Activated naive CD4-positive, alpha-beta T cell treated with anti-CD3 and anti-CD28 coated beads for 36 hours (primary cell): Measurements from ENCODE around the gene MCU. TPM values are rescaled to one million over a fixed set of nuclear protein-coding genes. Genes with fewer than 3 reads are reported as not detected.
A peak's percentile ranks its signal among the peaks of the same experiment; 100 is the strongest.

Source experiments
- CTCF ChIA-PET: fragments of 350-600 bp; sonication (Branson Sonifier 250); formaldehyde crosslinking; loops from one replicate; lab custom pipeline; 2021; ENCODE audit warnings: antibody characterized with exemption; lab: Charles Lee
- DNase-seq: peaks from one replicate; pipeline ENCODE4 v3.0.0-alpha.2; 2020
- H3K27ac Mint-ChIP-seq: one replicate; pipeline ENCODE4 v1.8.0; 2021; ENCODE audit warnings: mild to moderate bottlenecking, mixed read lengths
- H3K27me3 Mint-ChIP-seq: one replicate; pipeline ENCODE4 v1.8.0; 2021; ENCODE audit warnings: low read depth, mixed read lengths
- H3K36me3 Mint-ChIP-seq: one replicate; pipeline ENCODE4 v1.8.0; 2021; ENCODE audit warnings: low read depth, mixed read lengths
- H3K4me1 Mint-ChIP-seq: one replicate; pipeline ENCODE4 v1.8.0; 2021; ENCODE audit warnings: low read depth, mixed read lengths
- H3K4me3 Mint-ChIP-seq: one replicate; pipeline ENCODE4 v1.8.0; 2021; ENCODE audit warnings: mild to moderate bottlenecking, moderate library complexity, mixed read lengths
- H3K9me3 Mint-ChIP-seq: one replicate; pipeline ENCODE4 v1.8.0; 2021; ENCODE audit warnings: mixed read lengths
- intact Hi-C: fragments of 100-400 bp; cut with micrococcal nuclease; formaldehyde crosslinking; loops from one replicate; pipeline ENCODE4 v1.15.1; 2023
- total RNA-seq, 2 experiments: library from RNA; stranded (reverse); gene quantifications; one replicate each; pipeline ENCODE4 v1.2.3, GENCODE V29; 2021

Gene MCU
- total RNA-seq, 2 experiments from 2014 or later: 23.6 to 25.6 TPM

DNA sequence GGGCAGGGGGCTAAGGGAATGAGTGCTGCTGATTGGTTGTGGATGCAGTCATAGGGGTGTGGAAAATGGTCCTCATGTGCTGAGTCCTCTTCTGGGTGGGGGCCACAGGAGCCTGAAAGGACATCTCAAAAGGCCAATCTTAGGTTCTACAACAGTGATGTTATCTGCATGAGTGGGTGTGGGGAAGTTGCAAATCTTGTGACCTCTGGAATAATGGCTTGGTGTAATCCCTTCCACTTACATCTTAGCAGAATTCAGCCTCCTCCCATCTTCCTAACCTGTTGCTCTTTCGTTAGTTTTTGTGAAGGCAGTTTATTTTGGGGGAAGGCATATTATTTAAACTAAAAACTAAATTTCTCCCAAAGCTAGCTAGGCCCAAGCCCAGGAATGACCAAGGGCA, 159.6 kb downstream of the MCU start:
- DNase-seq: no peak
- Mint-ChIP-seq H3K9me3 (peaks cover 2% of the 10 kb centered on the region), H3K4me3 (no peak overlapping the region), H3K27me3 (no peaks in the 10 kb centered on the region), H3K4me1 (no peaks in the 10 kb centered on the region), H3K36me3 (peaks cover 4% of the 10 kb centered on the region), H3K27ac (no peak overlapping the region)
- CTCF ChIA-PET: interaction anchor here (1.3 kb wide), 1 partner anchor 16 kb away, joined by 3 read pairs; no protein-coding TSS in a partner anchor
- intact Hi-C loops: no loop called here

DNA sequence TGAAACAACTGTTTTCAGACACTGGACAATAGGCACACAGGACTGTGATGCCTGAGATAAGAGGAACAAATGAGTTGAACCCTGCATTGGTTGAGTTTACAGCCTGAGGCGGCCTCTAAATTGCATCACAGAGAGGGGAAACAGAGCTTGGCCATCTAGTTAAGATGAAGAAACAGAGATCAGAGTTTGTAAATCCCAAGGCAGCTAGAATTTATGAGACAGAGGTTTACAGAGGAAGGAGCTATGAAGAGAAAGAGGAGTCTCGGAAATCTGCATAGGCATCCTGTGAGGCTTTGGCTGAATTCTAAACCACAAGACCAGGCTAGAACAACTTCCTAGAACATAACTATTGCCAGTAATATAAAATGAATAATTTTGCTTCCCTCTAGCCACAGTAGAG, 160.6 kb downstream of the MCU start:
- Mint-ChIP-seq H3K27me3 (no peaks in the 10 kb centered on the region), H3K9me3 (peaks cover 2% of the 10 kb centered on the region), H3K36me3 (peaks cover 4% of the 10 kb centered on the region), H3K27ac (no peak overlapping the region), H3K4me3 (no peak overlapping the region), H3K4me1 (no peaks in the 10 kb centered on the region)
- CTCF ChIA-PET: no interaction called here
- no peak for DNase-seq
- intact Hi-C loops: no loop called here

GRCh38 chr10:72855129-72855528, 163.2 kb downstream of the MCU start:
- no peak overlapping the region for H3K27ac Mint-ChIP-seq
- no peaks in the 10 kb centered on the region for H3K27me3 Mint-ChIP-seq
- no peaks in the 10 kb centered on the region for H3K4me1 Mint-ChIP-seq
- peaks cover 2% of the 10 kb centered on the region for H3K9me3 Mint-ChIP-seq
- no peak for DNase-seq
- intact Hi-C loops: no loop called here
- H3K4me3 Mint-ChIP-seq: no peak overlapping the region
- CTCF ChIA-PET: interaction anchor here (0.6 kb wide), 2 partner anchors 139 to 398 kb away, joined by 3 to 4 read pairs; no protein-coding TSS in a partner anchor
- no peaks in the 10 kb centered on the region for H3K36me3 Mint-ChIP-seq

GRCh38 chr10:72855790-72856189, 163.8 kb downstream of the MCU start:
- CTCF ChIA-PET: interaction anchor here (0.6 kb wide), 2 partner anchors 139 to 399 kb away, joined by 3 to 4 read pairs; no protein-coding TSS in a partner anchor
- H3K9me3 Mint-ChIP-seq: peaks cover 2% of the 10 kb centered on the region
- H3K36me3 Mint-ChIP-seq: no peaks in the 10 kb centered on the region
- H3K4me1 Mint-ChIP-seq: no peaks in the 10 kb centered on the region
- H3K27me3 Mint-ChIP-seq: no peaks in the 10 kb centered on the region
- no peak overlapping the region for H3K27ac Mint-ChIP-seq
- DNase-seq: no peak
- intact Hi-C loops: no loop called here
- H3K4me3 Mint-ChIP-seq: no peak overlapping the region

DNA sequence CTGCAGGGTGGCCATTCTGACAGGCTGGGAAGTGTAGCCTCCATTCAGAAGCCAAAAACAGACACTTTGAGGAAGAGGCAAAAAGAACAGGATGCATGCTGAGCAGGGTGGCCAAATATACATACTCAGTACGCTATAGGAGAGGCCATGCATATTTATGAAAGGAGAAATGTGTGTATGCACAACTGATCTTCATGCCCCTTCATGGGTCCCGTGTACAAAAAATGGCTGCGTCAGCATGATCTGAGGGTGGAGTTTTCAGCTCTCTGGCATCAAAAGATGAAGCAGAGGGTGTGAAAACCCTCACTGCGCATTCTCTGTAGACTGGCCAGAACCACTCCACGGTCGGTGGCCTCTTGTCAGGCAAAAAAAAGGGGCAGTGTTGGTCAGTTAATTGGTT, 166.1 kb downstream of the MCU start:
- Mint-ChIP-seq H3K4me3 (no peak overlapping the region), H3K27ac (no peak overlapping the region), H3K27me3 (no peaks in the 10 kb centered on the region), H3K9me3 (no peaks in the 10 kb centered on the region), H3K36me3 (peaks cover 3% of the 10 kb centered on the region), H3K4me1 (no peaks in the 10 kb centered on the region)
- intact Hi-C loops: no loop called here
- CTCF ChIA-PET: no interaction called here
- DNase-seq: no peak

GRCh38 chr10:72862957-72863356, 171.0 kb downstream of the MCU start:
- H3K4me3 Mint-ChIP-seq: no peak overlapping the region
- H3K27ac Mint-ChIP-seq: no peak overlapping the region
- H3K36me3 Mint-ChIP-seq: peaks cover 3% of the 10 kb centered on the region
- intact Hi-C loops: no loop called here
- CTCF ChIA-PET: no interaction called here
- no peaks in the 10 kb centered on the region for H3K4me1 Mint-ChIP-seq
- DNase-seq: no peak
- H3K27me3 Mint-ChIP-seq: no peaks in the 10 kb centered on the region
- no peaks in the 10 kb centered on the region for H3K9me3 Mint-ChIP-seq

GRCh38 chr10:72875250-72876055, 183.5 kb downstream of the MCU start:
- H3K4me1 Mint-ChIP-seq: no peaks in the 10 kb centered on the region
- intact Hi-C loops: loop anchor here (1.0 kb wide), 1 partner anchor 511 kb away; no protein-coding TSS in a partner anchor
- no peak overlapping the region for H3K4me3 Mint-ChIP-seq
- H3K36me3 Mint-ChIP-seq: peaks cover 9% of the 10 kb centered on the region
- no peaks in the 10 kb centered on the region for H3K27me3 Mint-ChIP-seq
- CTCF ChIA-PET: interaction anchor here (0.5 to 1.6 kb wide), 6 partner anchors 8 to 726 kb away, joined by 3 to 11 read pairs (median 4); no protein-coding TSS in a partner anchor
- H3K27ac Mint-ChIP-seq: no peak overlapping the region
- peaks cover 4% of the 10 kb centered on the region for H3K9me3 Mint-ChIP-seq
- peak; percentile 7 for DNase-seq

- Mint-ChIP-seq H3K27ac (no peak overlapping the region), H3K36me3 (peaks cover 25% of the 10 kb centered on the region), H3K27me3 (no peaks in the 10 kb centered on the region), H3K4me3 (no peak overlapping the region), H3K4me1 (no peaks in the 10 kb centered on the region), H3K9me3 (peaks cover 13% of the 10 kb centered on the region)
- CTCF ChIA-PET: no interaction called here
- intact Hi-C loops: no loop called here
- DNase-seq: no peak
Observed at GRCh38 chr10:72879245-72879644, 187.3 kb downstream of the MCU start.

DNA sequence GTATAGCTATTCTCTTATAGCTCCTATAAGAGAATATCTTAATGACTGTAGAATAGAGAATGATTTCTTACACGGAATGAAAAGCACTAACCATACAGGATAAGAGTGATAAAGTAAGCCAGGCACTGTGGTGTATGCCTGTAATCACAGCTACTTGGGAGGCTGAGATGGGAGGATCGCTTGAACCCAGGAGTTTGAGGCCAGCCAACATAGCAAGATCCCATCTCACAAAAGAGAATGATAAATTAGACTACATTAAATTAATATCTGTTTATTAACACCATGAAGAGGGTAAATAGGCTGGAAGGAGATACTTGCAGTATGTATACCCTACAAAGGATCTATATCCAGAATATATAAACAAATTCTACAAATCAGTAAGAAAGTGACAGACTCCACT, 189.3 kb downstream of the MCU start:
- CTCF ChIA-PET: no interaction called here
- intact Hi-C loops: no loop called here
- Mint-ChIP-seq H3K36me3 (peaks cover 28% of the 10 kb centered on the region), H3K27ac (no peak overlapping the region), H3K4me3 (no peak overlapping the region), H3K27me3 (no peaks in the 10 kb centered on the region), H3K4me1 (no peaks in the 10 kb centered on the region), H3K9me3 (peaks cover 13% of the 10 kb centered on the region)
- DNase-seq: no peak

DNA sequence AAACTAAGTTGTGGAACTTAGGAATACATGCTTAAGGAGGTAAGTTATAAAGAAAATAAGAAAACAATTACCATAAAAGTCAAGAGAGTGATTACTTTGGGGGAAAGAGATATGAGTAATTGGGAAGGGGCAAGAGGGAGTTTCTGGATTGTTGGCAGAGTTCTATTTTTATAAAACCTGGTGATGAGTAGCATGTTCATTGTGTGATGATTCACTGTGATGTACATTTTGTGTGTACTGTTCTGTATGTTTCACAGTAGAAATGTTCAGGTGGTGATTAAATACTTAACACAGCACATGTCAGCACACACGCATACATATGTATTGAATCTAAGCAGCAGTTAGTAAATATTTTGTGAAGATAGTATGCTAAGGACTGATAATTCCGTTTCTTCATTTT, 191.9 kb downstream of the MCU start:
- CTCF ChIA-PET: no interaction called here
- H3K27ac Mint-ChIP-seq: no peak overlapping the region
- DNase-seq: no peak
- intact Hi-C loops: no loop called here
- H3K27me3 Mint-ChIP-seq: no peaks in the 10 kb centered on the region
- H3K4me1 Mint-ChIP-seq: peaks cover 7% of the 10 kb centered on the region
- peaks cover 11% of the 10 kb centered on the region for H3K9me3 Mint-ChIP-seq
- H3K4me3 Mint-ChIP-seq: no peak overlapping the region
- H3K36me3 Mint-ChIP-seq: peaks cover 32% of the 10 kb centered on the region

- Mint-ChIP-seq H3K27ac (no peak overlapping the region), H3K36me3 (peaks cover 29% of the 10 kb centered on the region), H3K27me3 (no peaks in the 10 kb centered on the region), H3K9me3 (peaks cover 10% of the 10 kb centered on the region), H3K4me1 (peaks cover 7% of the 10 kb centered on the region), H3K4me3 (no peak overlapping the region)
- no peak for DNase-seq
- intact Hi-C loops: no loop called here
- CTCF ChIA-PET: no interaction called here
Observed at GRCh38 chr10:72885953-72886352, 194.0 kb downstream of the MCU start.

DNA sequence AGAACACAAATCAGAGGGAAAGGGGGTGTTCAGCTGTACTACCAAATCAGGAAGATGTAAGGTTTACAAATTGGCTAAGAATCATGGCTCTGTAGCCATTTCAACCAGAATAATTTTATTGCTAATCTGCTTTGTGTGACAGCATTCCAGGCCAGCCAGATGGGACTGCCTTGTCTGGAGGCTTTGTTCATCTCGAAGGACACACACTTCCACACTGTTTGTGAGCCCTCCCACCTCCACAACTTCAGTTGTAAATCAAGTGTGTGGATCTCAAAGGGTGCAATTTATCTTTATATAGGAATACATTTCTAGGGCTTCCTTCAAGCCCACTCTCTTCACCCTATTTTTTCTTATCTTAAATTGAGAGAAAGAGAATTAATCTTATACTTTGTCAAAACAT, 194.7 kb downstream of the MCU start:
- H3K27ac Mint-ChIP-seq: no peak overlapping the region
- H3K9me3 Mint-ChIP-seq: peaks cover 8% of the 10 kb centered on the region
- H3K4me3 Mint-ChIP-seq: no peak overlapping the region
- intact Hi-C loops: no loop called here
- CTCF ChIA-PET: no interaction called here
- DNase-seq: no peak
- peaks cover 7% of the 10 kb centered on the region for H3K4me1 Mint-ChIP-seq
- H3K36me3 Mint-ChIP-seq: peaks cover 26% of the 10 kb centered on the region
- no peaks in the 10 kb centered on the region for H3K27me3 Mint-ChIP-seq

- CTCF ChIA-PET: no interaction called here
- H3K27me3 Mint-ChIP-seq: no peaks in the 10 kb centered on the region
- H3K4me3 Mint-ChIP-seq: no peak overlapping the region
- no peak for DNase-seq
- H3K27ac Mint-ChIP-seq: peak overlapping the region; percentile 34
- intact Hi-C loops: no loop called here
- H3K4me1 Mint-ChIP-seq: peaks cover 7% of the 10 kb centered on the region
- H3K9me3 Mint-ChIP-seq: peaks cover 6% of the 10 kb centered on the region
- H3K36me3 Mint-ChIP-seq: peaks cover 22% of the 10 kb centered on the region
Observed at GRCh38 chr10:72887043-72887442, 195.1 kb downstream of the MCU start.
